Retinal pigment epithelial cell (primary cell): Measurements from ENCODE around the gene LHPP.

Source experiments
- DNase-seq: peaks from one replicate; pipeline ENCODE4 v3.0.0-alpha.2; 2010; ENCODE audit warnings: low read depth
- H3K4me3 ChIP-seq: 2 replicates; pipeline ENCODE4 v1.5.1; 2011; ENCODE audit warnings: mild to moderate bottlenecking, low read length, control low read depth, moderate library complexity
- TF ChIP-seq, protein P1 (sequence below): conservative IDR thresholded peaks from 2 replicates; pipeline ENCODE4 v1.5.1; 2011; ENCODE audit warnings: low read depth, low read length, control low read depth, inconsistent platforms

Gene LHPP

DNA sequence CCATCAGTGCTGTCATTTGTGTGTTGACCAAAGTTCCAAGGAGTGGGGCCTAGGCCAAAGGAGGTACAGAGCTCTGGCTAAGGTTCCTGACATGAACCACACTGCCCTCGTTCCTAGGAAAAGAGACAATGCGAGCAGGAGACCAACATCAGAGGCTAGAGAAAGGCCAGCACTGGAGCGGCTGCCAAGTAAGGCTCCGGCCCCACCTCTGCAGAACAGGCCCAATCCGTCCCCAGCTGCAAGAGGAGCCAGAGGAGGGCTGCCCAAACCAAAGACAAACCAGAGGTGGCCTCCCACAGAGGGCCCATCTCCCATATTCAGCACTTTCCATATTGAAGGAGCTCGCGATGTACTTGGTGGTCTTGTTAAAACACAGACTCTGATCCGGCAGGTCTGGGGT is 201.6 kb downstream of the LHPP start:
- H3K4me3 ChIP-seq = no peak overlapping the region
- TF ChIP-seq, protein P1, sequence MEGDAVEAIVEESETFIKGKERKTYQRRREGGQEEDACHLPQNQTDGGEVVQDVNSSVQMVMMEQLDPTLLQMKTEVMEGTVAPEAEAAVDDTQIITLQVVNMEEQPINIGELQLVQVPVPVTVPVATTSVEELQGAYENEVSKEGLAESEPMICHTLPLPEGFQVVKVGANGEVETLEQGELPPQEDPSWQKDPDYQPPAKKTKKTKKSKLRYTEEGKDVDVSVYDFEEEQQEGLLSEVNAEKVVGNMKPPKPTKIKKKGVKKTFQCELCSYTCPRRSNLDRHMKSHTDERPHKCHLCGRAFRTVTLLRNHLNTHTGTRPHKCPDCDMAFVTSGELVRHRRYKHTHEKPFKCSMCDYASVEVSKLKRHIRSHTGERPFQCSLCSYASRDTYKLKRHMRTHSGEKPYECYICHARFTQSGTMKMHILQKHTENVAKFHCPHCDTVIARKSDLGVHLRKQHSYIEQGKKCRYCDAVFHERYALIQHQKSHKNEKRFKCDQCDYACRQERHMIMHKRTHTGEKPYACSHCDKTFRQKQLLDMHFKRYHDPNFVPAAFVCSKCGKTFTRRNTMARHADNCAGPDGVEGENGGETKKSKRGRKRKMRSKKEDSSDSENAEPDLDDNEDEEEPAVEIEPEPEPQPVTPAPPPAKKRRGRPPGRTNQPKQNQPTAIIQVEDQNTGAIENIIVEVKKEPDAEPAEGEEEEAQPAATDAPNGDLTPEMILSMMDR = no peak
- no peak for DNase-seq
